Forelimb muscle (tissue), 1 donor: Measurements from ENCODE around the gene SYT2. TPM values are rescaled to one million over a fixed set of nuclear protein-coding genes. Genes with fewer than 3 reads are reported as not detected.
"Not testable (repeated sequence)": the region's sequence is repeated elsewhere in the genome, so short reads cannot be mapped to it uniquely, and the experiment has no call there.

ENCODE experiments used
- DNase-seq: peaks from one replicate; pipeline ENCODE4 v3.0.0-alpha.2; 2013; ENCODE audit warnings: low read depth
- polyA plus RNA-seq: library from polyadenylated mRNA; unstranded; fragments of 120-200 nt; gene quantifications from one replicate; pipeline ENCODE4 v1.2.1, GENCODE V29; 2013; ENCODE audit not compliant: insufficient read length

Gene SYT2
- 0.63 TPM for polyA plus RNA-seq

DNA sequence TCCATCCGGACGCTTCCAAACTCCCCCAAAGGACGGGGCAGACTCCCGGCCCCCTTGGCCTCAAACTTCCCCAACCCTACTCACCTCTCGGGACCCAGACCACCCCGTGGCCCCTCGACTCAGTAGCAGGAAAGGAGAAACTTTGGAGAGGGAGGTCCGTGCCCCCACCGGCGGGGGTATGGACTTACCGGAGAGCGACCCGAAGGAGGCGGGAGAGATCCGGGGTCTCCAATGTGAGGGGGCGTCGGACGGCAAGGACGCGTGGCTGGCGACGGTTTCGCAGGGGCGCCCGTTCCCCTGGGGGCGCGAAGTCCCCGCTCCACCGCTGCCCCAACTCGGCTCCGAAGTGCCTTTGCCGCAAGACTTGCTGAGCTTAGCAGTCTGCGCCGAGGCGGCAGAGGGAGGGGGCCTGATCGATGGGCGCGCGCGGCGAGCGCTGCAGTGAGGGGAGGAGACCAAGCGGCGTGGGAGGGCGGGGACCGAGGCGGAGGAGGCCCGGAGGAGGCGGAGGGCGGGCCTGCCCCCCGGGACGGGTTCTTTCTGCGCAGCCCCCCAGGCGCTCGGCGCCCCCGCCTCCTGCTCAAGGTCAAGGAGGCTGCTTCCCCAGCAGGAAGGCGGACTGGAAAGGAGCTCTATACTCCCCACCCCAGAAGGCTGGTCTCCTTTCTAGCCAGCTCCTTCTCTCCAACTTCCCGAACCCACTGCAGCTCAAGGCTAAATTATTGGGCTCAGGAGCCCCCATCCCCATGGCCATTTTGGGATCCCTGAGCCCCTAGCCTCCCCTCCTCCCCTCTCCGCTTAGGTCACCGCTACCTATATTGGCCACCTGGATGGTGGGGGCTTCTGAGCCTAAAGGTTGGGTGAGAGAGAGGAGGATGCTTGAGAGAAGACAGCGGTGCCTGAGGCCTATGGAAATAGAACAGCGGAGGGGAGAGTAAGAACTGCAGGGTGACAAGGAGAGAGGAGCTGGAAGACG lies at the start of gene SYT2:
SYT2 (minus strand) TSS at position 385 of the 976 bp plus-strand sequence. CDS start 104,682 bp downstream, outside the sequence.
- no peak for DNase-seq

DNA sequence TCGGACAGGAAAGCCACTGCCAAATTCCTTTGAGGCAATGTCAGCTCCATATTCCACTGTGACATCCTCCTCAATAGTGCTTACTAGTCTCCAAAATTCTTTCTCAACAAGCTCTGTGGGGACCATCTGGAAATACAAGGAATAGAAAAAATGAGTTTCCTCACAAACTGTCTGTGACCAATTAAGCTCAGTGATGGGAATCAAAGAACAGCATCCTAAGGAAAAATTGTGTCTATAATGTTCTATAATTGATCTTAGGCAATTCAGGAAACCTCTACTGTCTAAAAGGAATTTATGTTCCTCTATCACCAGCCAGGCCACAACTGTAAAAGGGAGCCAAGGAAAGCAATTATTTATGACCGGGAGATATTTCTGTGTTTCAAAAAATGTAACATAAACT lies 46.1 kb upstream of the SYT2 start:
- DNase-seq: no peak

DNA sequence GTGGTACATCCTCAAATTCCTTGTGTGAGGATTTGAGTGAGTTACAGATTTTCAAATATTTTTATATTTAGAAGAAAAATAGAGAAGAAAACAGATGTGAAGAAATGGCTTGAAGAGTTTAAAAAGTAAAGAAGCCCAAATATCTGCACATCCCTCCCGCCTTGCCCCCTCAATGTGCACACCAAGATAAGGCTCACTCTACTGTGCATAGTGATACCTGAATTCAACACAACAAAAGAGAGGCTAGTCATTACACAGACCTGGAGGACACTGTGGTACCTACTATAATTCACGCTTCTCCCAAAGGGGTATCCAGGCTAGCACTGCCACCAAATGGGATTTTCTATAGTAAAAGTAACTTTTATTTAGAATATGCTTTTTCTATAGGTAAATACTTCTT lies 44.0 kb upstream of the SYT2 start:
- DNase-seq: no peak

- DNase-seq: no peak
These were observed 42.5 kb upstream of the SYT2 start for GRCh38 chr1:202752774-202753173.

GRCh38 chr1:202750761-202751160 lies 40.5 kb upstream of the SYT2 start:
- no peak for DNase-seq

DNA sequence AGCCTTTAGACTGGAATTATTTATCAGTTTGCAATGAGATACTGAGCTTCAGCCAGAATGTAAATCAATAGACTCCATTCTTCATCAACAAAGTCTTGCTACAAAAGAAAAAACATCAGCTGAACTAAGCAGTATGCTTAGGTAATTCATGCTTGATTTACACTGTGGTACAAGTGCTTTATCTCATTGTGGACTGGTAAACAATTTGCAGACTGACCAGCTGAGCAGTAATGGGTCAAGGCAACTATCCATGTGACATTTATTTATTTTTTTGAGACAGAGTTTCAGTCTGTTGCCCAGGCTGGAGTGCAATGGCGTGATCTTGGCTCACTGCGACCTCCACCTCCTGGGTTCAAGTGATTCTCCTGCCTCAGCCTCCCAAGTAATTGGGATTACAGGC lies 39.8 kb upstream of the SYT2 start:
- DNase-seq: no peak

GRCh38 chr1:202745323-202745888 lies 35.2 kb upstream of the SYT2 start:
- DNase-seq: no peak

DNA sequence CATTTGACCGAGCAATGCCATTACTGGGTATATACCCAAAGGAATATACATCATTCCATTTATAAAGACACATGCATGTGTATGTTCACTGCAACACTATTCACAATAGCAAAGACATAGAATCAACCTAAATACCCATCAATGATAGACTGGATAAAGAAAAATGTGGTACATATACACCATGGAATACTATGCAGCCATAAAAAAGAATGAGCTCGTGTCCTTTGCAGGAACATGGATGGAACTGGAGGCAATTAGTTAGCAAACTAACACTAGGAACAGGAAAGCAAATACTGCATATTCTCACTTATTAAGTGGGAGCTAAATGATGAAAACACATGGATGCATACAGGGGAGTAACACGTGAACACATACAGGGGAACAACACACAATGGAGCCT lies 34.5 kb upstream of the SYT2 start:
- DNase-seq: not testable (repeated sequence)

DNA sequence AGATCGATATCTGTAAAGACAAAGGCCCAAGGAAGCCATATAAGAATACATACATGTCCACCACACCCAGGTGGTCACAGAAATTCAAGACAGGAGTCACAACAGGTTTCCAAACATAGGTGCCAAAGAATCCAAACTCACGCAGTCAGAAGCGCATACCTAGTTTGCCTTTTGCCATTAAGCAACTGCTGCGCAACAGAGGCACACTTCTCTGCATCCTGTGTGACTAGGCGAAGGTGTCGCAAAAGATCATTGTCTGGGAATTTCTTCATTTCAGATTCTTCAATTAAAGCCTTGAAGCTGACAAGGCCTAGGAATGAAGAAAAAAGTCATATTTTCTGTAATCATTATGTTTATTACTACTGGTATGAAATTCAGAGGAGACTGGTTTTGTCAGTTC lies 32.2 kb upstream of the SYT2 start:
- DNase-seq: no peak

GRCh38 chr1:202733251-202733650 lies 23.0 kb upstream of the SYT2 start:
- no peak for DNase-seq

DNA sequence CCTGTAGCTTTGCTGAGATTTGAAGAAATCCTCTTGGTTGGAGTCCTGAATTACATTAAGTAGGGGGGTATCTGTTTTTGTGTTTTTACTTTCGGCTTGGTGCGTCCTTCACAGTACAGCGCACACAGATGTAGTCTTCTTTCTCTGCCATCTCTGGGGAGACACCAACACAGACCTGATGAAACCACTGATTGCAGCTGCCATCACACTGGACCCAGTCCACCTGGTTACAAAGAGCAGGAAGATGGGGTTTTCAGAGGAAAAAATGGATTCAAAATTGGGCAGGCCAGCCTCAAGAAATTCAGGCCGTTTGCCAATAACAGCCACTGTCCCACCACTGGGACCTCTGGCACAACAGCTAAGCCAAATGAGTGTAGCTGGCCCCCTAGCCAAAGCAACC lies 18.7 kb upstream of the SYT2 start:
- DNase-seq: no peak

- no peak for DNase-seq
These were observed 15.3 kb upstream of the SYT2 start for GRCh38 chr1:202725526-202725925.

DNA sequence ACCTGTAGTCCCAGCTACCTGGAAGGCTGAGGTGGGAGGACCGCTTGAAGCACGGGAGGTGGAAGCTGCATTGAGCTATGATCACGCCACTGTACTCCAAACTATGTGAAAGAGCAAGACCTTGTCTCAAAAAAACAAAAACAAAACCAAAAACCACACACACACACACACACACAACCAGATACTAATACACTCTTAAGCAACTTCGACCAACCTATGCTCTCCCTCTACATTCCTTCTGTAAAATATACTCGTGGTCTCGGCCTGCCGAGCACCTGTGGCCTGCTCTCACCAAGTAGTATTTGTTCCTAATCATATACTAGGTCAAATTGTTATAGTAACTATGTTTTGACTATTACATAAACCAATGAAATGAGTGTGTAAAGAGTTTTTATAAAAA lies 13.5 kb upstream of the SYT2 start:
- no peak for DNase-seq

GRCh38 chr1:202723046-202723445 lies 12.8 kb upstream of the SYT2 start:
- DNase-seq: not testable (repeated sequence)

- DNase-seq: no peak
These were observed 6.4 kb upstream of the SYT2 start for GRCh38 chr1:202716654-202717053.

DNA sequence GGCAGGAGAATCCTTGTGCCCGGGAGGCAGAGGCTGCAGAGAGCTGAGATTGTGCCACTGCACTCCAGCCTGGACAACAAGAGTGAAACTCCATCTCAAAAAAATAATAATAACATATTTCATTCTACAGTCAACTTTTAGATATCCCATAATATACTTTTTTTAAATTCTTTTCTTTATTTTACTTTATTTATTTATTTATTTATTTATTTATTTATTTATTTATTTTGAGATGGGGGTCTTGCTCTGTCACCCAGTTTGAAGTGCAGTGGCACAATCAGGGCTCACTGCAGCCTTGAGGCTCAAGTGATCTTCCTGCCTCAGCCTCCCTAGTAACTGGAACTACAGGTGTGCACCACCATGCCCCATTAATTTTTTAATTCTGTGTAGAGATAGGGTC lies 3.9 kb upstream of the SYT2 start:
- DNase-seq: not testable (repeated sequence)

- DNase-seq: no peak
These were observed 2.9 kb upstream of the SYT2 start for GRCh38 chr1:202713110-202713509.

GRCh38 chr1:202711949-202712635 lies 1.8 kb upstream of the SYT2 start:
- DNase-seq: no peak

- no peak for DNase-seq
These were observed 795 bp downstream of the SYT2 start for GRCh38 chr1:202709276-202710041.

GRCh38 chr1:202708456-202709275 lies 1.6 kb downstream of the SYT2 start:
- DNase-seq: no peak

DNA sequence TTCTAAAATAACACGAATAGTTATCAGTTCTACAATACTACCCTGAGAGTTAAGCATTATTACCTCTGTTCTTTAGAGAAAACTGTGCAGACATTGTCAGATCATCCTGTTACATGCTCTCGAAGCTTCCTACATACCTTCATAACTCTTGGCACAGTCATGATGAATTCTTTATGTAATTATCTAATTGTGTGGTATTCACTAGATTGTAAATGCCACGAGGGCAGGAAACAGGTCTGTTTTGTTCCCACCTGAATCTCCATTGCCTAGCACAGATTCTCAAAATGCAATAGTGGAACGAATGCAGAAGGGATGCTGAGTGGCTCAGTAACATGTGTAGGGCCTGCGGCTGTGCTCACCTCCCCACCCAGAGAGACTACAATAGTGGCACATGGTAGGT lies 3.4 kb downstream of the SYT2 start:
- no peak for DNase-seq
